SJSA1 (cell line): ENCODE results near the gene MAPRE2. TPM values are rescaled to one million over a fixed set of nuclear protein-coding genes. Genes with fewer than 3 reads are reported as not detected.

Experiments
- DNase-seq, 2 experiments: peaks; one replicate each; pipeline ENCODE4 v3.0.0-alpha.2; 2015 to 2020; ENCODE audit warnings: low spot score in 2 of 2, low read depth in 1 of 2
- H3K27ac ChIP-seq: fragments of 250-450 bp; sonication (Bioruptor Pico); 2 replicates; pipeline ENCODE4 v1.5.1; 2020; ENCODE audit warnings: mild to moderate bottlenecking, moderate library complexity
- H3K27me3 ChIP-seq: fragments of 250-450 bp; sonication (Bioruptor Pico); replicated peaks from 2 replicates; pipeline ENCODE4 v1.5.1; 2020; ENCODE audit warnings: mild to moderate bottlenecking, moderate library complexity
- H3K36me3 ChIP-seq: fragments of 250-450 bp; sonication (Bioruptor Pico); 2 replicates; pipeline ENCODE4 v1.5.1; 2020; ENCODE audit warnings: mild to moderate bottlenecking
- H3K4me1 ChIP-seq: fragments of 250-450 bp; sonication (Bioruptor Pico); replicated peaks from 2 replicates; pipeline ENCODE4 v1.6.1; 2021; ENCODE audit warnings: mild to moderate bottlenecking
- H3K4me3 ChIP-seq: fragments of 250-450 bp; sonication (Bioruptor Pico); 2 replicates; pipeline ENCODE4 v1.5.1; 2020; ENCODE audit warnings: mild to moderate bottlenecking
- H3K9me3 ChIP-seq: fragments of 250-450 bp; sonication (Bioruptor Pico); replicated peaks from 2 replicates; pipeline ENCODE4 v1.5.1; 2020; ENCODE audit warnings: mild to moderate bottlenecking
- total RNA-seq: library from RNA; depleted of rRNA; stranded (reverse); fragments of >200 nt; shearing (Covaris generic); gene quantifications from 2 replicates; pipeline ENCODE4 v1.2.3, GENCODE V29; 2014

Gene MAPRE2
- total RNA-seq, 1 experiment from 2014 or later: 30.1 TPM

GRCh38 chr18:35024965-35025364, 16.2 kb upstream of the MAPRE2 start:
- Histone ChIP-seq H3K27ac (no peak overlapping the region), H3K4me1 (peaks cover 14% of the 10 kb centered on the region), H3K9me3 (no peaks in the 10 kb centered on the region), H3K27me3 (peaks cover 10% of the 10 kb centered on the region; the same call in 1 of the 2 replicates), H3K36me3 (no peaks in the 10 kb centered on the region), H3K4me3 (no peak overlapping the region)
- DNase-seq: no peak

- Histone ChIP-seq H3K9me3 (no peaks in the 10 kb centered on the region), H3K27ac (no peak overlapping the region), H3K4me1 (peaks cover 21% of the 10 kb centered on the region), H3K4me3 (no peak overlapping the region), H3K36me3 (no peaks in the 10 kb centered on the region), H3K27me3 (peaks cover 10% of the 10 kb centered on the region; the same call in 1 of the 2 replicates)
- no peak for DNase-seq
These were observed 14.7 kb upstream of the MAPRE2 start for GRCh38 chr18:35026407-35027061.

- H3K36me3 ChIP-seq: no peaks in the 10 kb centered on the region
- no peak overlapping the region for H3K4me3 ChIP-seq
- peaks cover 6% of the 10 kb centered on the region; the same call in 1 of the 2 replicates for H3K27me3 ChIP-seq
- peaks cover 21% of the 10 kb centered on the region for H3K4me1 ChIP-seq
- no peaks in the 10 kb centered on the region for H3K9me3 ChIP-seq
- H3K27ac ChIP-seq: no peak overlapping the region
- no peak for DNase-seq
These were observed 14.0 kb upstream of the MAPRE2 start for GRCh38 chr18:35027206-35027605.

- H3K36me3 ChIP-seq: no peaks in the 10 kb centered on the region
- peaks cover 21% of the 10 kb centered on the region for H3K4me1 ChIP-seq
- H3K4me3 ChIP-seq: no peak overlapping the region
- peak overlapping the region; percentile 29; the same call in 1 of the 2 replicates for H3K27ac ChIP-seq
- H3K9me3 ChIP-seq: no peaks in the 10 kb centered on the region
- no peaks in the 10 kb centered on the region for H3K27me3 ChIP-seq
- no peak for DNase-seq
These were observed 12.7 kb upstream of the MAPRE2 start for GRCh38 chr18:35028536-35028935.

GRCh38 chr18:35029103-35029502, 12.1 kb upstream of the MAPRE2 start:
- peak; percentile 38 to 49 for DNase-seq
- Histone ChIP-seq H3K4me1 (peaks cover 21% of the 10 kb centered on the region), H3K9me3 (no peaks in the 10 kb centered on the region), H3K27me3 (no peaks in the 10 kb centered on the region), H3K27ac (peak overlapping the region; percentile 30), H3K4me3 (no peak overlapping the region), H3K36me3 (no peaks in the 10 kb centered on the region)

- peak in 1 of 2 experiments; percentile 33 for DNase-seq
These were observed 11.4 kb upstream of the MAPRE2 start for GRCh38 chr18:35029770-35030169.

GRCh38 chr18:35030277-35030989, 10.8 kb upstream of the MAPRE2 start:
- Histone ChIP-seq H3K9me3 (no peaks in the 10 kb centered on the region), H3K4me3 (peak overlapping the region; percentile 11), H3K27me3 (no peaks in the 10 kb centered on the region), H3K36me3 (no peaks in the 10 kb centered on the region), H3K27ac (peak overlapping the region; percentile 30), H3K4me1 (peaks cover 21% of the 10 kb centered on the region)
- DNase-seq: no peak

More at GRCh38 chr18:35029770-35030169, 11.4 kb upstream of the MAPRE2 start:
- H3K9me3 ChIP-seq: no peaks in the 10 kb centered on the region
- H3K27ac ChIP-seq: peak overlapping the region; percentile 30
- peak overlapping the region; percentile 11 for H3K4me3 ChIP-seq
- no peaks in the 10 kb centered on the region for H3K36me3 ChIP-seq
- no peaks in the 10 kb centered on the region for H3K27me3 ChIP-seq
- peaks cover 21% of the 10 kb centered on the region for H3K4me1 ChIP-seq

GRCh38 chr18:35032113-35032512, 9.1 kb upstream of the MAPRE2 start:
- H3K36me3 ChIP-seq: no peaks in the 10 kb centered on the region
- H3K27me3 ChIP-seq: no peaks in the 10 kb centered on the region
- H3K9me3 ChIP-seq: no peaks in the 10 kb centered on the region
- no peak for DNase-seq
- no peak overlapping the region for H3K27ac ChIP-seq
- no peak overlapping the region for H3K4me3 ChIP-seq
- H3K4me1 ChIP-seq: peaks cover 21% of the 10 kb centered on the region

GRCh38 chr18:35038029-35038428, 3.2 kb upstream of the MAPRE2 start:
- no peaks in the 10 kb centered on the region for H3K36me3 ChIP-seq
- H3K27ac ChIP-seq: no peak overlapping the region
- no peak for DNase-seq
- H3K9me3 ChIP-seq: no peaks in the 10 kb centered on the region
- no peaks in the 10 kb centered on the region for H3K27me3 ChIP-seq
- H3K4me1 ChIP-seq: peaks cover 13% of the 10 kb centered on the region
- no peak overlapping the region for H3K4me3 ChIP-seq

- Histone ChIP-seq H3K27me3 (no peaks in the 10 kb centered on the region), H3K27ac (no peak overlapping the region), H3K9me3 (no peaks in the 10 kb centered on the region), H3K4me1 (peaks cover 20% of the 10 kb centered on the region), H3K4me3 (no peak overlapping the region), H3K36me3 (no peaks in the 10 kb centered on the region)
- DNase-seq: no peak
These were observed 2.2 kb upstream of the MAPRE2 start for GRCh38 chr18:35038881-35039491.

GRCh38 chr18:35040638-35040987, 600 bp upstream of the MAPRE2 start:
- H3K27ac ChIP-seq: peak overlapping the region; percentile 54
- H3K4me3 ChIP-seq: peak overlapping the region; percentile 68
- no peaks in the 10 kb centered on the region for H3K36me3 ChIP-seq
- no peaks in the 10 kb centered on the region for H3K9me3 ChIP-seq
- DNase-seq: no peak
- H3K4me1 ChIP-seq: peaks cover 25% of the 10 kb centered on the region
- no peaks in the 10 kb centered on the region for H3K27me3 ChIP-seq

GRCh38 chr18:35041815-35042387, 688 bp downstream of the MAPRE2 start:
- Histone ChIP-seq H3K9me3 (no peaks in the 10 kb centered on the region), H3K4me3 (peak overlapping the region; percentile 68), H3K27me3 (no peaks in the 10 kb centered on the region), H3K27ac (peak overlapping the region; percentile 54), H3K36me3 (no peaks in the 10 kb centered on the region), H3K4me1 (peaks cover 36% of the 10 kb centered on the region)
- DNase-seq: peak in 1 of 2 experiments; percentile 34

- DNase-seq: no peak
- Histone ChIP-seq H3K27me3 (no peaks in the 10 kb centered on the region), H3K36me3 (no peaks in the 10 kb centered on the region), H3K9me3 (no peaks in the 10 kb centered on the region), H3K4me1 (peaks cover 36% of the 10 kb centered on the region), H3K4me3 (peak overlapping the region; percentile 68), H3K27ac (no peak overlapping the region)
These were observed 1.3 kb downstream of the MAPRE2 start for GRCh38 chr18:35042389-35043071.
